Measurements from ENCODE around the gene MEX3C. TPM values are rescaled to one million over a fixed set of nuclear protein-coding genes. Genes with fewer than 3 reads are reported as not detected.

The MEX3C gene
- total RNA-seq, 2 donors from 2014 or later: 16.5 to 16.6 TPM

DNA sequence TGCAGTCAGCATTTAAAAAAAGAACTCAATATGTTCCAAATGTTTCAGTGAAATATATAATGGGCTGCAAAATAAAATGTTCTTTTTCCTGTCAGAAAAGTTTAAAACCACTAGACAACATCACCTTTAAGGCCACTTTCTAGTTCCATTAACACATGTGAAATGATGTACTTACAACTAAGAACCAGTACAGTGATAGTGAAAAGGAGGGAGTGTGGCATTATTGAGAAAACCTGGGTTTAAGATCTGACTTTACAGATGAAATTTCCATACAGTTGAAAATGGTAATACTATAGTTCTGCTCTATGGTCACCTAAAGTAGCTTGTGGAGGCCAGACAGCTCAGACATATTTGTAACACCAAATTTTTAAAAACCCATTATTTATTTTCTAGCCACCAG, 14.7 kb downstream of the MEX3C start:
- no peaks in the 10 kb centered on the region for H3K36me3 ChIP-seq (replicated peaks in 1 of 2; ENCODE audit: insufficient read depth in 1 of 2, low read depth in 2 of 2)
- DNase-seq: no peak
- TF ChIP-seq, protein P1, sequence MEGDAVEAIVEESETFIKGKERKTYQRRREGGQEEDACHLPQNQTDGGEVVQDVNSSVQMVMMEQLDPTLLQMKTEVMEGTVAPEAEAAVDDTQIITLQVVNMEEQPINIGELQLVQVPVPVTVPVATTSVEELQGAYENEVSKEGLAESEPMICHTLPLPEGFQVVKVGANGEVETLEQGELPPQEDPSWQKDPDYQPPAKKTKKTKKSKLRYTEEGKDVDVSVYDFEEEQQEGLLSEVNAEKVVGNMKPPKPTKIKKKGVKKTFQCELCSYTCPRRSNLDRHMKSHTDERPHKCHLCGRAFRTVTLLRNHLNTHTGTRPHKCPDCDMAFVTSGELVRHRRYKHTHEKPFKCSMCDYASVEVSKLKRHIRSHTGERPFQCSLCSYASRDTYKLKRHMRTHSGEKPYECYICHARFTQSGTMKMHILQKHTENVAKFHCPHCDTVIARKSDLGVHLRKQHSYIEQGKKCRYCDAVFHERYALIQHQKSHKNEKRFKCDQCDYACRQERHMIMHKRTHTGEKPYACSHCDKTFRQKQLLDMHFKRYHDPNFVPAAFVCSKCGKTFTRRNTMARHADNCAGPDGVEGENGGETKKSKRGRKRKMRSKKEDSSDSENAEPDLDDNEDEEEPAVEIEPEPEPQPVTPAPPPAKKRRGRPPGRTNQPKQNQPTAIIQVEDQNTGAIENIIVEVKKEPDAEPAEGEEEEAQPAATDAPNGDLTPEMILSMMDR (IDR thresholded peaks at IDR 0.05): no peak
- TF ChIP-seq POLR2A (IDR thresholded peaks at IDR 0.05): no peak
- peaks cover 7% of the 10 kb centered on the region for H3K4me1 ChIP-seq
- H3K4me3 ChIP-seq: no peak overlapping the region
- intact Hi-C loops (cut with DNase I): no loop called here
- no peak overlapping the region for H3K27ac ChIP-seq
- no peak for ATAC-seq
- H3K9me3 ChIP-seq: no peaks in the 10 kb centered on the region
- no peaks in the 10 kb centered on the region for H3K27me3 ChIP-seq

DNA sequence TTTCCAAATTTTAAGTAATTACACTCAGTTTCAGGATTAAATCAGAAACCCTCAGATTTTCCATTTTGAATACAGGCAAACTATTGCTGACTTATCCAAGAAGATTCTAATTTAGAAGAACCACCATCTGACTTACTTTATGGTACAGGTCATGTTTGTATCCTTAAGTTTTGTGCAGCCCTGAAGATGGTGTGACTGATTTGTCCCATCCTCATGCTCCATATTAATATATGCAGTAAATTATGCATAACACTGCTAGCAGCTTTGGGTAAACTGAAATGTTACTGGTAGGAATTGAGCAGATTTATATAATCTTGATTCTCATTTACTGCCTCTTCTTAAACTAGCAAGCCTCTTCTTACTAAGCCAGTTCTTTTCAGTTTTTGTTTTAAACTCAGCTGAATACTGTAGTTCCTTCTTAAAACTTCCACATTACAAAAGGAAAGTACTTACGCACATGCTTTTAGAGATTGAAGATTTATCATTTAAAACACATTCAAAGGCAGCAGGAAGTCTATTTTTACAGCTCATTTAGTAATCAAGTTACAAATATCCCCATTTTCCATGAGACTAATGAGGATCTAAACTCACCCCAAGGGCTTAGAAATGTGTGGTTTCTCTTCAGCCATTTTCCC, 25.7 kb downstream of the MEX3C start:
- 78 to 94% methylated on average over 1 of the region's 1 CpG for WGBS, 2 donors
- TF ChIP-seq, protein P1 (IDR thresholded peaks at IDR 0.05): no peak
- no peak for TF ChIP-seq POLR2A (IDR thresholded peaks at IDR 0.05)
- no peaks in the 10 kb centered on the region for H3K4me1 ChIP-seq

DNA sequence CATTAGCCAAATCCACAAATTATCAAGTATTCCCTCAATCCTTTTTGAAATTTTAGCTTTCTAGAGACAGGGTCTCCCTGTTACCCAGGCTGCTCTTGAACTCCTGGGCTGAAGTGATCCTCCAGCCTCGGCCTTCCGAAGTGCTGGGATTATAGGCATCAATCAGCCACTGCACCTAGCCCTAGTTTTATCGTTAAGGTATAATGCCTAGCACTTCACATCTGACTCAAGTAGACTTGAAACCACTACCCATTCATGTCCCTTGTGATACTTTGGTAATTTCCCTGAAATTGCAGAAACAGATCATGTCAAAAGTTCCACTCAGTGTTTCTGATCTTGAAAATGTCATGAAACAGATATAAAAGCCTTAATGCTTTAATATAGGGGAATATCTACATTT, 26.3 kb downstream of the MEX3C start:
- intact Hi-C loops (cut with DNase I): no loop called here
- DNase-seq (no peak), ATAC-seq (no peak)
- Histone ChIP-seq H3K9me3 (no peaks in the 10 kb centered on the region), H3K4me3 (no peak overlapping the region), H3K27me3 (no peaks in the 10 kb centered on the region), H3K27ac (no peak overlapping the region), H3K36me3 (replicated peaks in 1 of 2; ENCODE audit: insufficient read depth in 1 of 2, low read depth in 2 of 2) (peaks cover 0 to under 1% of the 10 kb centered on the region in 2 donors), H3K4me1 (no peaks in the 10 kb centered on the region)
- 95 to 98% methylated on average over 3 of the region's 3 CpGs for WGBS, 2 donors
- TF ChIP-seq, protein P1 (IDR thresholded peaks at IDR 0.05): no peak
- TF ChIP-seq POLR2A (IDR thresholded peaks at IDR 0.05): no peak

More for the DNA sequence above, 25.7 kb downstream of the MEX3C start:
- peaks cover 0 to 5% of the 10 kb centered on the region in 2 donors for H3K36me3 ChIP-seq (replicated peaks in 1 of 2; ENCODE audit: insufficient read depth in 1 of 2, low read depth in 2 of 2)
- H3K27me3 ChIP-seq: no peaks in the 10 kb centered on the region
- ATAC-seq (no peak), DNase-seq (no peak)
- no peak overlapping the region for H3K4me3 ChIP-seq
- H3K27ac ChIP-seq: no peak overlapping the region
- intact Hi-C loops (cut with DNase I): no loop called here
- H3K9me3 ChIP-seq: no peaks in the 10 kb centered on the region

DNA sequence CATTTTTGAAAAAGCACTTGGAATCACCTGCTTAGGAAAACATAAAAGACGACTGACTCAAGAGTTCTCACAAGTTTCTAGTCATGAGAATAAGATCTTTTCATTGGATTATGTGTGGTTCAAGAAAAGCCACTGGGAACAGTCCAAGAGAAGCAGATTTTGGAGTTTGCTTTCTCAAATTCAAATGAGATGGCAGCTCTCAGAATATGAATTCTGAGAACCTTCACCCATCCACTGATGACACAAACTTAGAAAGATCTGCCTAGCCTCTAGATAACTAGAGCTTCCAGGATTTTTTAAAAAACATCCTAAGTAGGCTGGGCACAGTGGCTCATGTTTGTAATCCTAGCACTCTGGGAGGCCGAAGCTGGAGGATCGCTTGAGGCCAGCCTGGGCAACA, 26.8 kb downstream of the MEX3C start:
- Histone ChIP-seq H3K9me3 (no peaks in the 10 kb centered on the region), H3K27ac (no peak overlapping the region), H3K4me3 (no peak overlapping the region), H3K36me3 (replicated peaks in 1 of 2; ENCODE audit: insufficient read depth in 1 of 2, low read depth in 2 of 2) (no peaks in the 10 kb centered on the region), H3K27me3 (no peaks in the 10 kb centered on the region), H3K4me1 (no peaks in the 10 kb centered on the region)
- DNase-seq: no peak
- intact Hi-C loops (cut with DNase I): no loop called here
- TF ChIP-seq, protein P1 (IDR thresholded peaks at IDR 0.05): no peak
- no peak for TF ChIP-seq POLR2A (IDR thresholded peaks at IDR 0.05)
- WGBS, 2 donors: 85 to 95% methylated on average over 3 of the region's 3 CpGs
- ATAC-seq: no peak

DNA sequence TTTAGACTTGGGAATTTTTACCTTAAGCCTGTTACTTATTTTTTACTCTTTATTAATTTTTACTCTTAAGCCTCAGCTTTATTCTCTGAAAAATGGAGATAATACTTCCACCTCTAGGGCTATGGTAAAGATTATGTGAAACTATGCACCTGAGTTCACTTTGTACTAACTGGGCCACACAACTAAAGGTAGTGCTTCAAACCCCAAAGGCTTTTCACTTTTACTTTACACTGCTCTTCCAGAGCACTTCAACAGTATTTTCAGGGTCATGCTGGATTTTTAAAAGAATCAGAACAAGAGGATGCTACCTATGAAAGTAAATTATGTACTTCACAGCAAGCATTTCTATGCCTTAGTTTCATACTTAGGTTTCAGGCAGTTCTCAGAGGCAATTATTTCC, 27.8 kb downstream of the MEX3C start:
- DNase-seq (no peak), ATAC-seq (no peak)
- Histone ChIP-seq H3K9me3 (no peaks in the 10 kb centered on the region), H3K27me3 (no peaks in the 10 kb centered on the region), H3K4me1 (no peaks in the 10 kb centered on the region), H3K4me3 (no peak overlapping the region), H3K27ac (no peak overlapping the region), H3K36me3 (replicated peaks in 1 of 2; ENCODE audit: insufficient read depth in 1 of 2, low read depth in 2 of 2) (no peaks in the 10 kb centered on the region)
- intact Hi-C loops (cut with DNase I): no loop called here
- TF ChIP-seq, protein P1 (IDR thresholded peaks at IDR 0.05): no peak
- TF ChIP-seq POLR2A (IDR thresholded peaks at IDR 0.05): no peak
